Neutrophil (primary cell): Measurements from ENCODE around the gene RABL6.

Source experiments
- H3K27ac ChIP-seq: fragments of 200-600 bp; sonication (generic); 2 replicates; pipeline ENCODE4 v1.5.1; 2016; ENCODE audit warnings: mild to moderate bottlenecking, moderate library complexity
- H3K27me3 ChIP-seq: fragments of 200-600 bp; sonication (generic); 2 replicates; pipeline ENCODE4 v1.6.0; 2016; ENCODE audit warnings: mild to moderate bottlenecking
- H3K36me3 ChIP-seq: fragments of 200-600 bp; sonication (generic); 2 replicates; pipeline ENCODE4 v1.5.1; 2017
- H3K4me1 ChIP-seq, 2 experiments: fragments of 200-600 bp in 1 of 2; sonication (generic) in 1 of 2; 1 replicate in 1 of 2; 2 replicates in 1 of 2; pipeline versions ENCODE4 v1.5.1 to v1.6.1; 2013 to 2016; ENCODE audit warnings: low read depth in 1 of 2, low read length in 1 of 2, mild to moderate bottlenecking in 1 of 2, moderate library complexity in 1 of 2; ENCODE audit not compliant: control insufficient read depth in 1 of 2, insufficient read depth in 1 of 2
- H3K4me3 ChIP-seq, 2 experiments: fragments of 200-600 bp in 1 of 2; sonication (generic) in 1 of 2; 1 replicate in 1 of 2; 2 replicates in 1 of 2; pipeline ENCODE4 v1.5.1; 2013 to 2016; ENCODE audit warnings: low read depth in 1 of 2, low read length in 1 of 2, mild to moderate bottlenecking in 1 of 2, moderate library complexity in 1 of 2
- H3K9me3 ChIP-seq: fragments of 200-600 bp; sonication (generic); 2 replicates; pipeline ENCODE4 v1.5.1; 2016
- TF ChIP-seq, protein P1 (sequence below): fragments of 200-600 bp; sonication (generic); IDR thresholded peaks from 2 replicates; pipeline ENCODE4 v1.5.1; 2016; ENCODE audit warnings: antibody characterized with exemption

The RABL6 gene

DNA sequence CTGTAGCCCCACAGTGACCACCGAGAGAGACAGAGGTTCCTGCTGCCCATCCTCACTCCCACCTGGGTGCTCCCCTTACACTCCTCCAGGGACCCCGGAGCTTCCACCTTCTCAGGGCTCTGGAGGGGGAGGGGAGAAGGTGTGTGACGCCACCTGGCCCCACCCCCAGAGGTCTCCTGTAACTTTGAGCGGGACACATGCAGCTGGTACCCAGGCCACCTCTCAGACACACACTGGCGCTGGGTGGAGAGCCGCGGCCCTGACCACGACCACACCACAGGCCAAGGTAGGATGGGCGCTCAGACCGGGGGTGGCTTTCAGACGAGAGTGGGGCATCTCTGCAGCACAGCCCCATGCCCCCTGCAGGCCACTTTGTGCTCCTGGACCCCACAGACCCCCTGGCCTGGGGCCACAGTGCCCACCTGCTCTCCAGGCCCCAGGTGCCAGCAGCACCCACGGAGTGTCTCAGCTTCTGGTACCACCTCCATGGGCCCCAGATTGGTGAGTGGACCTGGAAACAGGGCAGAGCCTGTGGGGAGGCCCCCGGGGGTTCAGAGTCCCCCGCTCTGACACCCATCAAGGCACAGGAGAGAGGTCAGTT is 48.9 kb downstream of the RABL6 start:
- Histone ChIP-seq H3K36me3 (peaks cover 20% of the 10 kb centered on the region), H3K27me3 (no peaks in the 10 kb centered on the region), H3K4me3 (no peak overlapping the region), H3K4me1 (no peaks in the 10 kb centered on the region), H3K9me3 (no peaks in the 10 kb centered on the region), H3K27ac (no peak overlapping the region)
- TF ChIP-seq, protein P1, sequence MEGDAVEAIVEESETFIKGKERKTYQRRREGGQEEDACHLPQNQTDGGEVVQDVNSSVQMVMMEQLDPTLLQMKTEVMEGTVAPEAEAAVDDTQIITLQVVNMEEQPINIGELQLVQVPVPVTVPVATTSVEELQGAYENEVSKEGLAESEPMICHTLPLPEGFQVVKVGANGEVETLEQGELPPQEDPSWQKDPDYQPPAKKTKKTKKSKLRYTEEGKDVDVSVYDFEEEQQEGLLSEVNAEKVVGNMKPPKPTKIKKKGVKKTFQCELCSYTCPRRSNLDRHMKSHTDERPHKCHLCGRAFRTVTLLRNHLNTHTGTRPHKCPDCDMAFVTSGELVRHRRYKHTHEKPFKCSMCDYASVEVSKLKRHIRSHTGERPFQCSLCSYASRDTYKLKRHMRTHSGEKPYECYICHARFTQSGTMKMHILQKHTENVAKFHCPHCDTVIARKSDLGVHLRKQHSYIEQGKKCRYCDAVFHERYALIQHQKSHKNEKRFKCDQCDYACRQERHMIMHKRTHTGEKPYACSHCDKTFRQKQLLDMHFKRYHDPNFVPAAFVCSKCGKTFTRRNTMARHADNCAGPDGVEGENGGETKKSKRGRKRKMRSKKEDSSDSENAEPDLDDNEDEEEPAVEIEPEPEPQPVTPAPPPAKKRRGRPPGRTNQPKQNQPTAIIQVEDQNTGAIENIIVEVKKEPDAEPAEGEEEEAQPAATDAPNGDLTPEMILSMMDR, result no peak

DNA sequence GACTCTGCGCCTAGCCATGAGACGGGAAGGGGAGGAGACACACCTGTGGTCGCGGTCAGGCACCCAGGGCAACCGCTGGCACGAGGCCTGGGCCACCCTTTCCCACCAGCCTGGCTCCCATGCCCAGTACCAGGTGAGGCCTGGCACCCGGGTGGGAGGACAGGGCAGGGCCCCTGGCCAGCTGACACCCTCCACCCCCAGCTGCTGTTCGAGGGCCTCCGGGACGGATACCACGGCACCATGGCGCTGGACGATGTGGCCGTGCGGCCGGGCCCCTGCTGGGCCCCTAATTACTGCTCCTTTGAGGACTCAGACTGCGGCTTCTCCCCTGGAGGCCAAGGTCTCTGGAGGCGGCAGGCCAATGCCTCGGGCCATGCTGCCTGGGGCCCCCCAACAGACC is 49.4 kb downstream of the RABL6 start:
- Histone ChIP-seq H3K27me3 (no peaks in the 10 kb centered on the region), H3K27ac (no peak overlapping the region), H3K4me1 (no peaks in the 10 kb centered on the region), H3K4me3 (no peak overlapping the region), H3K9me3 (no peaks in the 10 kb centered on the region), H3K36me3 (peaks cover 26% of the 10 kb centered on the region)
- TF ChIP-seq, protein P1, result no peak

DNA sequence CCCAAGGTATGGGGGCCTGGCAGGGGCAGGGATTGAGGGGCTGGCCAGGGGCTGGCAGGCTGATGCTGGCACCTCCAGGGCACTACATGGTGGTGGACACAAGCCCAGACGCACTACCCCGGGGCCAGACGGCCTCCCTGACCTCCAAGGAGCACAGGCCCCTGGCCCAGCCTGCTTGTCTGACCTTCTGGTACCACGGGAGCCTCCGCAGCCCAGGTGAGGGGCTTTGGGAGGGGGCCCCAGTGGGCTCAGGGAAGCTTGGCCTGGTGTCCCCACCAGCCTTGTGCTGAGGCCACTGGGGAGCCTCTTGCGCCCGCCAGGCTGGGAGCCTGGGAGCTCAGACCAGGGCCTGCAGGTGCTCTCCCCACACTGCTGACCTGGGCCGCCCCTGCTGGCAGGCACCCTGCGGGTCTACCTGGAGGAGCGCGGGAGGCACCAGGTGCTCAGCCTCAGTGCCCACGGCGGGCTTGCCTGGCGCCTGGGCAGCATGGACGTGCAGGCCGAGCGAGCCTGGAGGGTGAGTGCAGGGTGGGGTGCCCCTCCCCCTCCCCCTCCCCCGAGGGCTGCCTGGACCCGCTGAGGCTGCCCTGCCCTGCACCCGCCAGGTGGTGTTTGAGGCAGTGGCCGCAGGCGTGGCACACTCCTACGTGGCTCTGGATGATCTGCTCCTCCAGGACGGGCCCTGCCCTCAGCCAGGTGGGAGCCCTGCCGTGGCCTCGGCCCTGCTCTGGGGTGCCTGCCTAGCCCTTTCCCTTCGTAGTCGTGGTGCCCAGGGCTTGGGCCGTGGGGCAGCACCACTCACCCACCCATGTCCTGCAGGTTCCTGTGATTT is 50.0 kb downstream of the RABL6 start:
- H3K4me3 ChIP-seq, result no peak overlapping the region
- H3K4me1 ChIP-seq, result no peaks in the 10 kb centered on the region
- no peak overlapping the region for H3K27ac ChIP-seq
- H3K36me3 ChIP-seq, result peaks cover 32% of the 10 kb centered on the region
- TF ChIP-seq, protein P1, result no peak
- no peaks in the 10 kb centered on the region for H3K27me3 ChIP-seq
- no peaks in the 10 kb centered on the region for H3K9me3 ChIP-seq

DNA sequence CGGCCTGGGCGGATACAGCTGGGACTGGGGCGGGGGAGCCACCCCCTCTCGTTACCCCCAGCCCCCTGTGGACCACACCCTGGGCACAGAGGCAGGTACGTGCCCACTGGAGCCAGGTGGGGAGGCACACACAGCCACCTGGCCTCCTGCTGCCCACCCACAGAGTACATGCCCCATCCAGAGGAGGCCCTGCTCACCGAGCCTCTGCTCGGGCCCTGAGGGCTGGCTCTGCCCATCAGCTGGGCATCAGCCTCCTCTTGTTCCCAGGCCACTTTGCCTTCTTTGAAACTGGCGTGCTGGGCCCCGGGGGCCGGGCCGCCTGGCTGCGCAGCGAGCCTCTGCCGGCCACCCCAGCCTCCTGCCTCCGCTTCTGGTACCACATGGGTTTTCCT is 50.7 kb downstream of the RABL6 start:
- Histone ChIP-seq H3K36me3 (peaks cover 38% of the 10 kb centered on the region), H3K27ac (no peak overlapping the region), H3K4me3 (no peak overlapping the region), H3K4me1 (no peaks in the 10 kb centered on the region), H3K9me3 (no peaks in the 10 kb centered on the region), H3K27me3 (no peaks in the 10 kb centered on the region)
- TF ChIP-seq, protein P1, result no peak

DNA sequence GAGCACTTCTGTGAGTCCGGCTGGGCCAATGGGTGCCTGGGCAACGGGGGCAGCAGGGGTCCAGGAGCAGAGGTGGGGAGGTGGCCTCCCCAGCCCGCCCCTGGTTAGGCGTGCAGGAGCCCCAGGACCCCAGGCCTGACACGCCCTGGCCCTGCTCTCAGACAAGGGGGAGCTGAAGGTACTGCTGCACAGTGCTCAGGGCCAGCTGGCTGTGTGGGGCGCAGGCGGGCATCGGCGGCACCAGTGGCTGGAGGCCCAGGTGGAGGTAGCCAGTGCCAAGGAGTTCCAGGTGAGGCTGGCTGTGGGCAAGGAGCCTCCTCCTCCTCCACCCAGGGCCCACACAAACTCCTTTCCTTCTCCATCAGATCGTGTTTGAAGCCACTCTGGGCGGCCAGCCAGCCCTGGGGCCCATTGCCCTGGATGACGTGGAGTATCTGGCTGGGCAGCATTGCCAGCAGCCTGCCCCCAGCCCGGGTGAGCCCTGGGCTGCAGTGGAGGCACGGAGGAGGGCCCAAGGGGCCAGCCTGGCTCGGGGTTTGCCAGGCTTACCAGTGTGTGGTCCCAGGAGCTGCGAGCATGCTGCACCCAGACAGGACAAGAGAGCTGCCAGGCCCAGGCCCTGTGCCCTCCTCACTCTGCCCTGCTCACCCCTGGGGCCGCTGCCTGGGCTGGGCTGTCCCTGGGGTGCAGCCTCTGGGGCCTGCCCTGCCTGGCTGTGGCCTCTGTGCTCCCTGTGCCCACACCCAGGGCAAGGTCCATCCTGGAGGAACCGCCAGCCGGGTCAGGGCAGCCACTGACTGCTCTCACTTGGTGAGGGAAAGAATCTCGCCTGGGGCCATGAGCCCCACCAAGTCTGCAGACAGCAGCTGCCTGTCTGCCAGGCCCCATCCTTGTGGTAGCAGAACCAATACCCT is 51.4 kb downstream of the RABL6 start:
- Histone ChIP-seq H3K9me3 (no peaks in the 10 kb centered on the region), H3K4me1 (no peaks in the 10 kb centered on the region), H3K36me3 (peaks cover 43% of the 10 kb centered on the region), H3K27ac (no peak overlapping the region), H3K27me3 (no peaks in the 10 kb centered on the region), H3K4me3 (no peak overlapping the region)
- TF ChIP-seq, protein P1, result no peak
